ENCODE data around the gene NPY. TPM values are rescaled to one million over a fixed set of nuclear protein-coding genes. Genes with fewer than 3 reads are reported as not detected.

NPY gene
- total RNA-seq, 1 experiment from 2014 or later: not detected

DNA sequence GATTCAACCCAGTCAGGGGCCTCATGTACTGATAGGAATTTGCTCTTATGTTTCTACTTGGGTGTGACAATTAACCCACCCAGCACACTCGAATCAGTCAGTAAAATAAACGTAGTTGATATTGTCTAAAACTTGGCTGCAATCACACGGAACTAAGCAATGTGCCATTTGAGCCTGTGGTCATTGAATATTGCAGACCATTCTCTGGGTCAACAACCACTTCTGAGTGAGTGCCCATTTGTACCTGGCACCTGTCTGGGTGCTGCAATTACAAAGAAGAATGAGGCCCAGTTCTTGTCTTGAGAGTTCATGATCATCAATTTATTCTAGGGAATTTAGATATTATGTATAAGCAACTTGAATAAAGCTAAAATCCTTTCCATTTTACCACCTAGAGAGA, 29.8 kb downstream of the NPY start:
- Mint-ChIP-seq H3K4me1 (ENCODE audit: low read depth, unreplicated experiment) (no peaks in the 10 kb centered on the region), H3K9me3 (ENCODE audit: unreplicated experiment) (no peaks in the 10 kb centered on the region), H3K27ac (ENCODE audit: unreplicated experiment) (no peak overlapping the region), H3K27me3 (ENCODE audit: insufficient read depth, unreplicated experiment) (peaks cover 22% of the 10 kb centered on the region), H3K4me3 (ENCODE audit: unreplicated experiment) (no peak overlapping the region), H3K36me3 (ENCODE audit: insufficient read depth, unreplicated experiment) (no peaks in the 10 kb centered on the region)
- ChIA-PET POLR2A (no interaction called here), CTCF (no interaction called here)
- Histone ChIP-seq H3K27me3 (replicated peaks; ENCODE audit: control insufficient read depth, insufficient read depth, low read length) (no peaks in the 10 kb centered on the region), H3K4me1 (no peaks in the 10 kb centered on the region), H3K4me3 (ENCODE audit: low read depth, low read length) (no peak overlapping the region), H3K36me3 (ENCODE audit: control insufficient read depth, insufficient read depth, low read length) (no peaks in the 10 kb centered on the region), H3K9me3 (no peaks in the 10 kb centered on the region)
- no TSS peak for BruUV-seq (replicated peaks)
- DNase-seq: no peak
- intact Hi-C loops (cut with micrococcal nuclease; ENCODE audit: unreplicated experiment): no loop called here
- TF ChIP-seq, protein P1, sequence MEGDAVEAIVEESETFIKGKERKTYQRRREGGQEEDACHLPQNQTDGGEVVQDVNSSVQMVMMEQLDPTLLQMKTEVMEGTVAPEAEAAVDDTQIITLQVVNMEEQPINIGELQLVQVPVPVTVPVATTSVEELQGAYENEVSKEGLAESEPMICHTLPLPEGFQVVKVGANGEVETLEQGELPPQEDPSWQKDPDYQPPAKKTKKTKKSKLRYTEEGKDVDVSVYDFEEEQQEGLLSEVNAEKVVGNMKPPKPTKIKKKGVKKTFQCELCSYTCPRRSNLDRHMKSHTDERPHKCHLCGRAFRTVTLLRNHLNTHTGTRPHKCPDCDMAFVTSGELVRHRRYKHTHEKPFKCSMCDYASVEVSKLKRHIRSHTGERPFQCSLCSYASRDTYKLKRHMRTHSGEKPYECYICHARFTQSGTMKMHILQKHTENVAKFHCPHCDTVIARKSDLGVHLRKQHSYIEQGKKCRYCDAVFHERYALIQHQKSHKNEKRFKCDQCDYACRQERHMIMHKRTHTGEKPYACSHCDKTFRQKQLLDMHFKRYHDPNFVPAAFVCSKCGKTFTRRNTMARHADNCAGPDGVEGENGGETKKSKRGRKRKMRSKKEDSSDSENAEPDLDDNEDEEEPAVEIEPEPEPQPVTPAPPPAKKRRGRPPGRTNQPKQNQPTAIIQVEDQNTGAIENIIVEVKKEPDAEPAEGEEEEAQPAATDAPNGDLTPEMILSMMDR (IDR thresholded peaks at IDR 0.05; ENCODE audit: insufficient read depth in 1 of 2, low read depth in 1 of 2, low read length in 1 of 2, severe bottlenecking in 1 of 2, unreplicated experiment in 1 of 2): no peak

DNA sequence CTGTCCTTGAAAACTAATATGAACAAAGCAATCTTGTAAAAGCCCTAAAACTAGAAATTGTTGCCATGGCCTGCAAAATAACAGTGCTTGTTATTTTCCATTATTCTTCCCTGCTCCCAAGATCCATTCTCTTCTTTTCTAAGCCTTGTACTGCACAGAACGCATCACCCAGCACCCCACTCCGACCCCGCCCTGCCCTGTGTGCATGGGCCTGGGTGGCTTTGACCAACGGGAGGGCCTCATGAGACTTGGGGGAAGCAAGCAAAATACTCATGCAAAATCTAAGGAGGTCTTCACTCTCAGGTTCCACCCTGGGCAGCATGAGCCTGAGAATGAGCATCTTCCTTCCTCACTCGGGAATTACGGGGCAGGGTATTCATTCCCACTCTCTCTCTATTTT, 32.4 kb downstream of the NPY start:
- BruUV-seq (replicated peaks): no TSS peak
- Histone ChIP-seq H3K36me3 (ENCODE audit: control insufficient read depth, insufficient read depth, low read length) (no peaks in the 10 kb centered on the region), H3K4me3 (ENCODE audit: low read depth, low read length) (no peak overlapping the region), H3K4me1 (no peaks in the 10 kb centered on the region), H3K9me3 (no peaks in the 10 kb centered on the region; the same call in 1 of the 2 replicates), H3K27me3 (replicated peaks; ENCODE audit: control insufficient read depth, insufficient read depth, low read length) (no peaks in the 10 kb centered on the region)
- H3K27me3 Mint-ChIP-seq (ENCODE audit: insufficient read depth, unreplicated experiment): peaks cover 18% of the 10 kb centered on the region
- CTCF ChIA-PET: no interaction called here
- intact Hi-C loops (cut with micrococcal nuclease; ENCODE audit: unreplicated experiment): no loop called here
- no peak overlapping the region for H3K4me3 Mint-ChIP-seq (ENCODE audit: unreplicated experiment)
- no peak overlapping the region for H3K27ac Mint-ChIP-seq (ENCODE audit: unreplicated experiment)
- POLR2A ChIA-PET: no interaction called here
- TF ChIP-seq, protein P1 (IDR thresholded peaks at IDR 0.05; ENCODE audit: insufficient read depth in 1 of 2, low read depth in 1 of 2, low read length in 1 of 2, severe bottlenecking in 1 of 2, unreplicated experiment in 1 of 2): no peak
- no peaks in the 10 kb centered on the region for H3K4me1 Mint-ChIP-seq (ENCODE audit: low read depth, unreplicated experiment)
- no peaks in the 10 kb centered on the region for H3K36me3 Mint-ChIP-seq (ENCODE audit: insufficient read depth, unreplicated experiment)
- DNase-seq: no peak
- H3K9me3 Mint-ChIP-seq (ENCODE audit: unreplicated experiment): no peaks in the 10 kb centered on the region

DNA sequence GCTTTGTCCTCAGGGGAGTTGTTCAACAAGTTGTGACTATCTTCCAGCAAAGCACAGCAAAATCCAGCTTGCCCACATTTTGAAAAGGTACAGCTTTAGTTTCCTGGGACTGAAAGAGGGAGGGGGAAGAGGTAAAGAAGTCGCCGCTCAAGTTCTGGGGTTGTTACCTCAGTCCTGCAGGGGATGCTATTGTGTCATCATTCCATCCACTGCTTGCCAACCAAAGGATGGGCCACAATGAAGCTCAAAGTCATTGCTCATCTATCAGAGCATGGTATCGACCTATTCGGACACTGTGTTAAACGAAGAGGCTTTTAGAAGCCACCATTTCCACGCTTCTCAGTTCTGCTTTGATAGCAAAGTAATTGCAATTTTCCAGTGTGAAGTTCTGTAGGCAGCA, 34.3 kb downstream of the NPY start:
- H3K4me1 ChIP-seq: no peaks in the 10 kb centered on the region
- peaks cover 24% of the 10 kb centered on the region for H3K27me3 Mint-ChIP-seq (ENCODE audit: insufficient read depth, unreplicated experiment)
- TF ChIP-seq, protein P1 (IDR thresholded peaks at IDR 0.05; ENCODE audit: insufficient read depth in 1 of 2, low read depth in 1 of 2, low read length in 1 of 2, severe bottlenecking in 1 of 2, unreplicated experiment in 1 of 2): peak; percentile 40 to 77
- BruUV-seq (replicated peaks): no TSS peak
- H3K36me3 ChIP-seq (ENCODE audit: control insufficient read depth, insufficient read depth, low read length): no peaks in the 10 kb centered on the region
- no peak overlapping the region for H3K4me3 ChIP-seq (ENCODE audit: low read depth, low read length)
- H3K27ac Mint-ChIP-seq (ENCODE audit: unreplicated experiment): no peak overlapping the region
- DNase-seq: peak; percentile 41 to 45
- no peaks in the 10 kb centered on the region for H3K4me1 Mint-ChIP-seq (ENCODE audit: low read depth, unreplicated experiment)
- CTCF ChIA-PET: interaction anchor here (0.5 to 1.2 kb wide), 12 partner anchors 18 to 494 kb away, joined by 3 to 10 read pairs (median 3); no protein-coding TSS in a partner anchor
- H3K36me3 Mint-ChIP-seq (ENCODE audit: insufficient read depth, unreplicated experiment): no peaks in the 10 kb centered on the region
- POLR2A ChIA-PET: no interaction called here
- no peaks in the 10 kb centered on the region; the same call in 1 of the 2 replicates for H3K9me3 ChIP-seq
- intact Hi-C loops (cut with micrococcal nuclease; ENCODE audit: unreplicated experiment): loop anchor here (1.0 kb wide), 2 partner anchors 270 to 347 kb away; no protein-coding TSS in a partner anchor
- no peaks in the 10 kb centered on the region for H3K9me3 Mint-ChIP-seq (ENCODE audit: unreplicated experiment)
- no peaks in the 10 kb centered on the region for H3K27me3 ChIP-seq (replicated peaks; ENCODE audit: control insufficient read depth, insufficient read depth, low read length)
- no peak overlapping the region for H3K4me3 Mint-ChIP-seq (ENCODE audit: unreplicated experiment)
